WI38 (cell line): ENCODE results near the gene TJP3.
"Not testable (repeated sequence)": the region's sequence is repeated elsewhere in the genome, so short reads cannot be mapped to it uniquely, and the experiment has no call there.

Source experiments
- H3K4me3 ChIP-seq: 2 replicates; pipeline ENCODE4 v1.5.1; 2011; ENCODE audit warnings: low read depth, mild to moderate bottlenecking, control low read depth, low read length
- TF ChIP-seq, protein P1 (sequence below): IDR thresholded peaks from 2 replicates; pipeline ENCODE4 v1.5.1; 2012; ENCODE audit warnings: low read depth, mild to moderate bottlenecking, control low read depth, low read length

Gene TJP3

DNA sequence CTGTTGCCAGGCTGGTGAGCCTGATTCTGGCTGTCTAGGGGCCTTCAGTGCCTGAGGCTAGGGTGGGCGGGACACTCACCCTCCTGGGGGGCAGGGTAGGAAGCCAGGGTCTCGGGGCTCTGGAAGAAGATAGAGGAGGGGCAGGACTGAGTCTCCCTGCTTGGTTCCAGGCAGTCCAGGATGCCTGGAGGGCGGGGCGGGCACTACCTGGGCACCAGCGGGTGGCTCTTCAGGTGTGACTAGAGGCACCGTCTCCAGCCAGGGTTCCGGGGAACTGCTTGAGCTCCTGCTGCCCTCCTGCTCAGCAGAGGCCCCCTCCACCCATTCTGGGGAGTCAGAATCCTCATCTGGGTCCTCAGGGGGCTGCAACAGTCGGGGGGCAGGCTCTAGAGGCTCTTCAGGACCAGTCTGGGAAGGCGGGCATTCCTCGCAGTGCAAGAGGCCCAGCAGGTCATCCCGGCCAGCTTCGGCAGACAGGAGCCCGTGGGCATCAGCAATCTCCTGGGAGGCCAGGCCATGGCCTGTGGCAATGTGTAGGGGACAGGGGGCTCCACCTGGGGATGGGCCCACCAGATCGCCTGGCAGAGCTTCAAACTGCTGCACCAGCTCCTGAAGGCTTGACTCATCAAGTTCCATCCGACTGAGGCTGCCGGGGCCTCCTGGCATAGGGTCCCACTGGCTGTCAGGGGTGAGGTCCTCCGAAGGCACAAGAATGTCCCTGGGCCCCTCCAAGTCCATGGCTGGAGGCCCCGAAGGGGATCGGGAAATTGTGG, 51.5 kb downstream of the TJP3 start:
- H3K4me3 ChIP-seq: no peak overlapping the region
- TF ChIP-seq, protein P1, sequence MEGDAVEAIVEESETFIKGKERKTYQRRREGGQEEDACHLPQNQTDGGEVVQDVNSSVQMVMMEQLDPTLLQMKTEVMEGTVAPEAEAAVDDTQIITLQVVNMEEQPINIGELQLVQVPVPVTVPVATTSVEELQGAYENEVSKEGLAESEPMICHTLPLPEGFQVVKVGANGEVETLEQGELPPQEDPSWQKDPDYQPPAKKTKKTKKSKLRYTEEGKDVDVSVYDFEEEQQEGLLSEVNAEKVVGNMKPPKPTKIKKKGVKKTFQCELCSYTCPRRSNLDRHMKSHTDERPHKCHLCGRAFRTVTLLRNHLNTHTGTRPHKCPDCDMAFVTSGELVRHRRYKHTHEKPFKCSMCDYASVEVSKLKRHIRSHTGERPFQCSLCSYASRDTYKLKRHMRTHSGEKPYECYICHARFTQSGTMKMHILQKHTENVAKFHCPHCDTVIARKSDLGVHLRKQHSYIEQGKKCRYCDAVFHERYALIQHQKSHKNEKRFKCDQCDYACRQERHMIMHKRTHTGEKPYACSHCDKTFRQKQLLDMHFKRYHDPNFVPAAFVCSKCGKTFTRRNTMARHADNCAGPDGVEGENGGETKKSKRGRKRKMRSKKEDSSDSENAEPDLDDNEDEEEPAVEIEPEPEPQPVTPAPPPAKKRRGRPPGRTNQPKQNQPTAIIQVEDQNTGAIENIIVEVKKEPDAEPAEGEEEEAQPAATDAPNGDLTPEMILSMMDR: no peak

- TF ChIP-seq, protein P1: no peak
- H3K4me3 ChIP-seq: peak overlapping the region; percentile 98
Observed at GRCh38 chr19:3760871-3761361, 52.7 kb downstream of the TJP3 start.

DNA sequence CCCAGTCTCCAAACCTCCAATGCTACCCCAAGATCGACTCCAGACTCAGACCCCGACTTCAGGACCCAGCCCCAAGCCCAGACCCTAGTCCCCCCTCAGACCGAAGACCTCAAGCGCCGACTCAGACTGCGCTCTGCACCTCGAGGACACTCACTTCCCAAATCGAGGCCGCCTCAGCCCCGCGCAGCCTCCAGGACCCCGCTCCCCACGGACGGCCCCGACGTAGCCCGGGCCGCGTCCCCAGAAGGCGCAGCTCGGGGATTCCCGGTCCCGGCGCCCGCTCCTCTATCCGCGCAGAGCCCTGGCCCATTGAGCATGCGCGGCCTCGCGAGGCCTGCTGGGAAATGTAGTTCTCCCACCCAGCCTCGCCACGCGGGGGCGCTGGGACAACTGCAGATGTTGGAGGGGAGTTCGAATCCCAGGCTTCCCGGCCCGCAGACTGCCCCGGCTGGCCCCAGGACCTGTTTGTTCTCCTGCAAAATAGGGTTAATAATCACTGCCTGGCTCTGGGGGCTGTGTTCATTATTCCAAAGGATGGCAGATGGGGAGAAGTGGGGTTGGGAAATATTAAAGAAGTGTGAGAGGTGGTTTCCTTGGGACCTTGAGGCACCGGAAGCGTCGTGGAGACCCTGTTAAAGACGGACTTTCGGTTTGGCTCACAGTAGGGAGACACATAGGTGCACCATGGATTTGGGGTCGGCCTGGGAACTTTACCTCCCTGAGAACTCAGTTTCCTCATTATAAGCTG, 53.4 kb downstream of the TJP3 start, which contains the start of gene APBA3:
TSS of gene APBA3 (minus strand) at position 311 of the 748 bp plus-strand sequence. CDS start 1,428 bp downstream, outside the sequence.
- TF ChIP-seq, protein P1: peak; percentile 51
- H3K4me3 ChIP-seq: peak within 1 kb of the TSS; percentile 98

DNA sequence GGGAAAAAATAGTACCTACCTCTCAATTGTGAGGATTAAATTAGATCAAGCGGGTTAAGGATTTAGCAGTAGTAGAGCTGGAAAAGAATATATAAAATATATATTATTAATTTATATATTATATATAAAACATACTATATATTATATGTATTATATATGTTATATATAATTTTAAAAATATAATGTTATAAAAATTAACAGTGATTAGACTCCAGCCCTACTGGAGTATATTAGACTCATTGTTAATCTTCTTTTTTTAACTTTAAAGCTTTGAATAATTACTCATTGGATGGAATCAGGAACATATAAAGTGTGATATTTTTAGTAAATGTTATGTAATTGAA, 53.9 kb downstream of the TJP3 start:
- peak overlapping the region; percentile 91 for H3K4me3 ChIP-seq
- TF ChIP-seq, protein P1: no peak

DNA sequence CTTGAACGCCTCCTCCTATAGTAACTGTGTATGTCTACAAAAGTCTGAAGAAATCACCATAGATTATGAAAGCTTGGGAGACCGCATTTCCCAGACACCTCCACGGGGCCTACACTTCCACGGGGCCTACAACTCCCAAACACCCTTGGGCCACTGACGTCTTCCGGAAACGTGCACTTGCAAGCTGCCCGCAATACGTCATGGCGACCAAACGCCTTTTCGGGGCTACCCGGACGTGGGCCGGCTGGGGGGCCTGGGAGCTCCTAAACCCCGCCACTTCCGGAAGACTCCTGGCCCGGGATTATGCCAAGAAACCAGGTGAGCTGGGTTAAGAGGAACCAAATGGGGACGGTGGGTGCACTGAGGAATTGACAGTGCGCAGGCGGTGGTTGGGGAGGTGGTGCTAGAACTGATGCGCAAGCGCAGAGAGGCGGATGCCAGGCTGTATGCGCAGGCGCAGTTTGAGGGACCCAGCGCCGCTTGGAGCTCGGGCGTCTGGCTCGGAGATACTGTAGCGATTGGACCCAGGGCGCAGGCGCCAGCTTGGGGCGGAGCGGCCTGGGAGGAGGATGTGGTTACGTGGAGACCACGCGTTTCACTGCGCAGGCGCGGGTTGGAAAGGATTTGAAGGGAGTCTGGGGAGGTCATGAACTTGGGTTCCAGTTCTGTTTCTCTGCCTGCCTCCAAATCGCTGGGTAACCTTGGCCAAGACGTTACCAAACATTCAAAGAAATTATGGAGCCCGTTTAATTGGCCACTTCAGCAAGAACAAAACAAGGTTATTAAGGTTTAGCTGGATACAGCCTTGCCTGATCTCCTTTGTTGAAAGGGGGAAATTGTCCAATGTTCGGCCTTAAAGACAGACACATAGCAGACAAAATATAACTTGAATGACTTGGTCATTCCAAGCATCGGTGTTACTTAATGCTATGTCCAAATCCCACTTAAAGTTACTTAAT, 54.6 kb downstream of the TJP3 start, which contains the start of gene MRPL54:
TSS of gene MRPL54 (plus strand) at position 182 of the 959 bp plus-strand sequence. CDS start at position 201, 19 bp downstream.
- TF ChIP-seq, protein P1: no peak
- peak within 1 kb of the TSS; percentile 98 for H3K4me3 ChIP-seq

- no peak overlapping the region for H3K4me3 ChIP-seq
- TF ChIP-seq, protein P1: no peak
Observed at GRCh38 chr19:3765121-3765520, 56.9 kb downstream of the TJP3 start.

DNA sequence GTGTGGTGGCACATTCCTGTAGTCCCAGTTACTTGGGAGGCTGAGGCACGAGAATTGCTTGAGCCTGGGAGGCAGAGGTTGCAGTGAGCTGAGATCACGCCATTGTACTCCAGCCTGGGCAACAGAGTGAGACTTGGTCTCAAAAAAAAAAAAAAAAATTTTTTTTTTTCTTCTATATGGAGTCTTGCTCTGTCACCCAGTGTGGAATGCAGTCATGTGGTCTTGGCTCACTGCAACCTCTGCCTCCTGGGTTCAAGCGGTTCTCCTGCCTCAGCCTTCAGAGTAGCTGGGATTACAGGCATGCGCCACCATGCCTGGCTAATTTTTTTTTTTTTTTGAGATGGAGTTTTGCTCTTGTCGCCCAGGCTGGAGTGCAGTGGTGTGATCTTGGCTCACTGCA, 57.6 kb downstream of the TJP3 start:
- H3K4me3 ChIP-seq: not testable (repeated sequence)
